HG03025 (cell line): ENCODE measurements around the gene ATP6AP2.

Source experiments
- ATAC-seq: cut with Tn5 transposase; IDR thresholded peaks from one replicate; pipeline ENCODE4 v1.9.1; 2021; ENCODE audit warnings: mild to moderate bottlenecking, moderate library complexity; ENCODE audit not compliant: unreplicated experiment, low FRiP score

The ATP6AP2 gene

GRCh38 chrX:40632199-40632598, 51.4 kb downstream of the ATP6AP2 start:
- no peak for ATAC-seq

GRCh38 chrX:40637687-40638086, 56.9 kb downstream of the ATP6AP2 start:
- ATAC-seq, result no peak

- ATAC-seq, result no peak
These were observed 63.4 kb downstream of the ATP6AP2 start for GRCh38 chrX:40644176-40644575.

- peak; percentile 38 for ATAC-seq
These were observed 64.1 kb downstream of the ATP6AP2 start for GRCh38 chrX:40644821-40645358.

- peak; percentile 16 for ATAC-seq
These were observed 65.9 kb downstream of the ATP6AP2 start for GRCh38 chrX:40646489-40647306.

- peak; percentile 76 for ATAC-seq
These were observed 66.8 kb downstream of the ATP6AP2 start, which contains the start of gene CXorf38 for GRCh38 chrX:40647307-40648197. CXorf38 (minus strand) TSS chrX:40647561; CDS start chrX:40647520, 41 bp downstream.

GRCh38 chrX:40651620-40652223, 71.0 kb downstream of the ATP6AP2 start:
- ATAC-seq, result no peak

GRCh38 chrX:40652664-40653063, 71.9 kb downstream of the ATP6AP2 start:
- no peak for ATAC-seq

- ATAC-seq, result no peak
These were observed 72.8 kb downstream of the ATP6AP2 start for GRCh38 chrX:40653535-40653934.
